ENCODE data around the gene SIGMAR1. TPM values are rescaled to one million over a fixed set of nuclear protein-coding genes. Genes with fewer than 3 reads are reported as not detected.
A peak's percentile ranks its signal among the peaks of the same experiment; 100 is the strongest.

SIGMAR1 gene
- total RNA-seq, 1 donor from 2014 or later, result 73.2 TPM

GRCh38 chr9:34625186-34625486, 12.5 kb downstream of the SIGMAR1 start:
- H3K27ac Mint-ChIP-seq (ENCODE audit: unreplicated experiment), result no peak overlapping the region
- peaks cover 3% of the 10 kb centered on the region for H3K36me3 Mint-ChIP-seq (ENCODE audit: low read depth, unreplicated experiment)
- peaks cover 4% of the 10 kb centered on the region for H3K4me1 ChIP-seq (ENCODE audit: insufficient read depth, low read length)
- no peak overlapping the region for H3K9ac ChIP-seq (ENCODE audit: low read length)
- no peak overlapping the region for H3K4me3 Mint-ChIP-seq (ENCODE audit: unreplicated experiment)
- no peak overlapping the region for H3K4me2 ChIP-seq (ENCODE audit: low read length)
- H3K79me2 ChIP-seq (ENCODE audit: insufficient read depth, low read length), result peaks cover under 1% of the 10 kb centered on the region
- no peak overlapping the region for H2AFZ ChIP-seq (ENCODE audit: low read depth, low read length)
- H3K27me3 Mint-ChIP-seq (ENCODE audit: low read depth, unreplicated experiment), result peaks cover 56% of the 10 kb centered on the region
- H3K4me3 ChIP-seq (ENCODE audit: insufficient read depth, low read depth, low read length), result no peak overlapping the region
- H3K27ac ChIP-seq (ENCODE audit: low read depth, low read length), result no peak overlapping the region
- peaks cover 62% of the 10 kb centered on the region for H3K27me3 ChIP-seq (ENCODE audit: insufficient read depth, low read length)
- H3K4me1 Mint-ChIP-seq (ENCODE audit: low read depth, unreplicated experiment), result peaks cover 4% of the 10 kb centered on the region
- TF ChIP-seq, protein P1, sequence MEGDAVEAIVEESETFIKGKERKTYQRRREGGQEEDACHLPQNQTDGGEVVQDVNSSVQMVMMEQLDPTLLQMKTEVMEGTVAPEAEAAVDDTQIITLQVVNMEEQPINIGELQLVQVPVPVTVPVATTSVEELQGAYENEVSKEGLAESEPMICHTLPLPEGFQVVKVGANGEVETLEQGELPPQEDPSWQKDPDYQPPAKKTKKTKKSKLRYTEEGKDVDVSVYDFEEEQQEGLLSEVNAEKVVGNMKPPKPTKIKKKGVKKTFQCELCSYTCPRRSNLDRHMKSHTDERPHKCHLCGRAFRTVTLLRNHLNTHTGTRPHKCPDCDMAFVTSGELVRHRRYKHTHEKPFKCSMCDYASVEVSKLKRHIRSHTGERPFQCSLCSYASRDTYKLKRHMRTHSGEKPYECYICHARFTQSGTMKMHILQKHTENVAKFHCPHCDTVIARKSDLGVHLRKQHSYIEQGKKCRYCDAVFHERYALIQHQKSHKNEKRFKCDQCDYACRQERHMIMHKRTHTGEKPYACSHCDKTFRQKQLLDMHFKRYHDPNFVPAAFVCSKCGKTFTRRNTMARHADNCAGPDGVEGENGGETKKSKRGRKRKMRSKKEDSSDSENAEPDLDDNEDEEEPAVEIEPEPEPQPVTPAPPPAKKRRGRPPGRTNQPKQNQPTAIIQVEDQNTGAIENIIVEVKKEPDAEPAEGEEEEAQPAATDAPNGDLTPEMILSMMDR (IDR thresholded peaks at IDR 0.05; ENCODE audit: insufficient read depth, low read depth, low read length), result no peak
- no peak for TF ChIP-seq EZH2 (IDR thresholded peaks at IDR 0.05; ENCODE audit: insufficient read depth, low read length)
- H3K9me3 Mint-ChIP-seq (ENCODE audit: unreplicated experiment), result no peaks in the 10 kb centered on the region
- no peaks in the 10 kb centered on the region for H3K9me3 ChIP-seq (ENCODE audit: insufficient read depth, low read depth, low read length)
- no peaks in the 10 kb centered on the region for H3K36me3 ChIP-seq (ENCODE audit: insufficient read depth, low read length)
- H4K20me1 ChIP-seq (ENCODE audit: insufficient read depth, low read length), result peaks cover 6% of the 10 kb centered on the region
- DNase-seq (ENCODE audit: low read depth) (no peak), FAIRE-seq (no peak)

GRCh38 chr9:34624475-34625185, 13.0 kb downstream of the SIGMAR1 start:
- H3K4me3 Mint-ChIP-seq (ENCODE audit: unreplicated experiment), result no peak overlapping the region
- peaks cover 5% of the 10 kb centered on the region for H3K79me2 ChIP-seq (ENCODE audit: insufficient read depth, low read length)
- H3K4me1 Mint-ChIP-seq (ENCODE audit: low read depth, unreplicated experiment), result peaks cover 4% of the 10 kb centered on the region
- peaks cover 6% of the 10 kb centered on the region for H4K20me1 ChIP-seq (ENCODE audit: insufficient read depth, low read length)
- no peak overlapping the region for H3K27ac ChIP-seq (ENCODE audit: low read depth, low read length)
- H3K9ac ChIP-seq (ENCODE audit: low read length), result no peak overlapping the region
- H3K36me3 ChIP-seq (ENCODE audit: insufficient read depth, low read length), result no peaks in the 10 kb centered on the region
- no peaks in the 10 kb centered on the region for H3K9me3 Mint-ChIP-seq (ENCODE audit: unreplicated experiment)
- peak overlapping the region; percentile 49 for H3K4me2 ChIP-seq (ENCODE audit: low read length)
- H3K27ac Mint-ChIP-seq (ENCODE audit: unreplicated experiment), result no peak overlapping the region
- peaks cover 51% of the 10 kb centered on the region for H3K27me3 Mint-ChIP-seq (ENCODE audit: low read depth, unreplicated experiment)
- no peak overlapping the region for H3K4me3 ChIP-seq (ENCODE audit: insufficient read depth, low read depth, low read length)
- DNase-seq (ENCODE audit: low read depth) (no peak), FAIRE-seq (no peak)
- peaks cover 6% of the 10 kb centered on the region for H3K4me1 ChIP-seq (ENCODE audit: insufficient read depth, low read length)
- no peaks in the 10 kb centered on the region for H3K9me3 ChIP-seq (ENCODE audit: insufficient read depth, low read depth, low read length)
- peaks cover 3% of the 10 kb centered on the region for H3K36me3 Mint-ChIP-seq (ENCODE audit: low read depth, unreplicated experiment)
- TF ChIP-seq, protein P1 (IDR thresholded peaks at IDR 0.05; ENCODE audit: insufficient read depth, low read depth, low read length), result no peak
- TF ChIP-seq EZH2 (IDR thresholded peaks at IDR 0.05; ENCODE audit: insufficient read depth, low read length), result peak; percentile 60
- H3K27me3 ChIP-seq (ENCODE audit: insufficient read depth, low read length), result peaks cover 58% of the 10 kb centered on the region
- no peak overlapping the region for H2AFZ ChIP-seq (ENCODE audit: low read depth, low read length)

Data from astrocyte (in vitro differentiated cells and primary cell).